Chondrocyte (in vitro differentiated cells): Measurements from ENCODE around the gene ABCA13. TPM values are rescaled to one million over a fixed set of nuclear protein-coding genes. Genes with fewer than 3 reads are reported as not detected.

Experiments used
- DNase-seq: peaks from one replicate; pipeline ENCODE4 v3.0.0; 2021; ENCODE audit warnings: mixed read lengths, low spot score
- H3K27ac Mint-ChIP-seq: one replicate; pipeline ENCODE4 v1.8.0; 2021; ENCODE audit warnings: mild to moderate bottlenecking, moderate library complexity, mixed read lengths; ENCODE audit not compliant: unreplicated experiment
- H3K27me3 Mint-ChIP-seq: 2 replicates; pipeline ENCODE4 v1.8.0; 2021; ENCODE audit warnings: low read depth, mixed read lengths
- H3K36me3 Mint-ChIP-seq: 2 replicates; pipeline ENCODE4 v1.8.0; 2021; ENCODE audit warnings: low read depth, mixed read lengths
- H3K4me1 Mint-ChIP-seq: 2 replicates; pipeline ENCODE4 v1.8.0; 2021; ENCODE audit warnings: low read depth, mild to moderate bottlenecking, mixed read lengths
- H3K4me3 Mint-ChIP-seq: one replicate; pipeline ENCODE4 v1.8.0; 2021; ENCODE audit warnings: mild to moderate bottlenecking, moderate library complexity, mixed read lengths; ENCODE audit not compliant: unreplicated experiment
- H3K9me3 Mint-ChIP-seq: 2 replicates; pipeline ENCODE4 v1.8.0; 2021; ENCODE audit warnings: low read depth, mixed read lengths
- total RNA-seq: library from RNA; stranded (reverse); gene quantifications from 3 replicates; pipeline ENCODE4 v1.2.1, GENCODE V29; 2021
- TF ChIP-seq, protein P1 (sequence below): fragments of 200-600 bp; sonication (generic); IDR thresholded peaks from 2 replicates; pipeline ENCODE4 v1.5.0; 2021; ENCODE audit warnings: antibody characterized with exemption, mild to moderate bottlenecking, moderate library complexity

The ABCA13 gene
- total RNA-seq, 1 donor from 2014 or later: 0.07 TPM

DNA sequence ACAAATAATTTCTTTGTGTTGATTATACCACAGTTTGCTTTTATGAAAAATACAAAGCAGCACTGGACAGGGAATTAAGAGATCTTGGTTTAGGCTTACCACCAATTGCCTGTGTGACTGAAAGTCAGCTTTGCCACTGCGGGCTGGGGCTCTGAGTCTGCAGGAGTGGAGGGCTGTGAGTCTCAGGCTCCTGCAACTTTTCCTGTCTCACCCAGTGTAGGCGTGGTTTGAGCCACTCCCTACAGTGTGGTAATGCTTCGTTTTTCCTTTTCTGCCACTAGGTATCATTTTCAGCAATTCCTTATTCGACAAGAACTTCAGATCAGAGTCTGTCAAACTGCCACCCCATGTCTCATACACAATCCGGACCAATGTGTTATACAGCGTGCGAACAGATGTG is 180.6 kb downstream of the ABCA13 start:
- peaks cover 20% of the 10 kb centered on the region for H3K27me3 Mint-ChIP-seq
- H3K4me3 Mint-ChIP-seq: no peak overlapping the region
- no peaks in the 10 kb centered on the region for H3K9me3 Mint-ChIP-seq
- no peak overlapping the region for H3K27ac Mint-ChIP-seq
- TF ChIP-seq, protein P1, sequence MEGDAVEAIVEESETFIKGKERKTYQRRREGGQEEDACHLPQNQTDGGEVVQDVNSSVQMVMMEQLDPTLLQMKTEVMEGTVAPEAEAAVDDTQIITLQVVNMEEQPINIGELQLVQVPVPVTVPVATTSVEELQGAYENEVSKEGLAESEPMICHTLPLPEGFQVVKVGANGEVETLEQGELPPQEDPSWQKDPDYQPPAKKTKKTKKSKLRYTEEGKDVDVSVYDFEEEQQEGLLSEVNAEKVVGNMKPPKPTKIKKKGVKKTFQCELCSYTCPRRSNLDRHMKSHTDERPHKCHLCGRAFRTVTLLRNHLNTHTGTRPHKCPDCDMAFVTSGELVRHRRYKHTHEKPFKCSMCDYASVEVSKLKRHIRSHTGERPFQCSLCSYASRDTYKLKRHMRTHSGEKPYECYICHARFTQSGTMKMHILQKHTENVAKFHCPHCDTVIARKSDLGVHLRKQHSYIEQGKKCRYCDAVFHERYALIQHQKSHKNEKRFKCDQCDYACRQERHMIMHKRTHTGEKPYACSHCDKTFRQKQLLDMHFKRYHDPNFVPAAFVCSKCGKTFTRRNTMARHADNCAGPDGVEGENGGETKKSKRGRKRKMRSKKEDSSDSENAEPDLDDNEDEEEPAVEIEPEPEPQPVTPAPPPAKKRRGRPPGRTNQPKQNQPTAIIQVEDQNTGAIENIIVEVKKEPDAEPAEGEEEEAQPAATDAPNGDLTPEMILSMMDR: no peak
- H3K4me1 Mint-ChIP-seq: no peaks in the 10 kb centered on the region
- H3K36me3 Mint-ChIP-seq: no peaks in the 10 kb centered on the region
- no peak for DNase-seq

DNA sequence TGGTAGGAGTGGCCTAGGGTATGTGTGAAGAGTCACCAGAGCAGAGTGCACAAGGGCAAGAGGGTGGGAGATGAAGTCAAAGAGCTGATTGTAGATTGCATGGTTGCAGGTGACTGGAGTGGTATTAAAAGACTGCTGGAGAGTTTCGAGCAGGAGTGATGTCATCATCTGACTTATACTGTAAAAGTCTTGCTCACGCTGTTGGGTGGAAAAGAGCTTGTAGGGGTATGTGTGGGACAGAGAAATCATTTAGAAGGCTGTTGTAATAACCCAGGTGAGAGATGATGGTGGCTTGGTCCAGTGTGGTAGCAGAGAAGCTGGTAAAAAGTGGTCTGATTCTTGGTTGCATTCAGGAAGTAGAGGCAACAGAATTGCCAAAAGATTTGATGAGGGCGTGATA is 184.1 kb downstream of the ABCA13 start:
- Mint-ChIP-seq H3K9me3 (no peaks in the 10 kb centered on the region), H3K4me3 (no peak overlapping the region), H3K4me1 (no peaks in the 10 kb centered on the region), H3K27me3 (peaks cover 15% of the 10 kb centered on the region), H3K27ac (no peak overlapping the region), H3K36me3 (no peaks in the 10 kb centered on the region)
- DNase-seq: no peak
- TF ChIP-seq, protein P1: no peak

DNA sequence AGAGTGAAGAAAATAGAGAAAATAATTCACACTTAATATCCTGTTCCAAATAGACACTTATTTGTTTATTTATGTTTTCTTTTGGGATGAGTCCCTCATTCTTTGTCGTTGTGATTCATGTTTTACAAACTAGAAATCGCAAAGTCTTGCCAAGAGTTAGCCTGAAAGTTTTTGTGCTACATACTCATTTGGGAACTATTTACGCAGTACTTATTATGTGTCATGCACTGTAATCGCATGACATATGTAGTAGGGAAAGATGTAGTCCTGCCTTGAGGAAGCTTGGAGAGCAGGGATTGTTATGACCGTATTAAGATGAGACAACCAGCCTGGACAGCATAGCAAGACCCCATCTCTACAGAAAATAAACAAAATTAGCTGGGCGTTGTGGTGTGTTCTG is 189.3 kb downstream of the ABCA13 start:
- H3K9me3 Mint-ChIP-seq: no peaks in the 10 kb centered on the region
- DNase-seq: no peak
- H3K4me3 Mint-ChIP-seq: no peak overlapping the region

DNA sequence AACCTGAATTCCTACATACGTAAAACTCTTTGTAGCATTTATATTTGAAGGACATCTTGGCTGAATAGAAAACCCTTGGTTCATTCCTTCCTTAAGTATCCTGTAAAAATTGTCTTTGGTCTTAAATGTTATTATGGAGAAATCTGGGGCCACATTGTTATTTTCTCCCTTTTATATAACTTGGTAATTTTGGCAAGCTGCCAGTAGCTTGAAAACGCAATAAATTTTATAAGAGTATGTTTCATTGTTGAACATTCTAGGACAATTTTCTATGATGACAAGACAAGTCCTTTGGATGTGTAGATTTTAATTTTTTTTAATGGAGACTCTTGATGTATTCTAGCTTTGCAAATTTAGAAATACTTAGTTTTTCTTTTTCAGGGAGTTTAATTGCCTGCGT is 191.9 kb downstream of the ABCA13 start:
- Mint-ChIP-seq H3K36me3 (no peaks in the 10 kb centered on the region), H3K9me3 (no peaks in the 10 kb centered on the region), H3K27me3 (peaks cover 16% of the 10 kb centered on the region), H3K4me3 (no peak overlapping the region), H3K4me1 (no peaks in the 10 kb centered on the region), H3K27ac (no peak overlapping the region)
- TF ChIP-seq, protein P1: no peak
- DNase-seq: no peak

More for the DNA sequence above, 189.3 kb downstream of the ABCA13 start:
- no peaks in the 10 kb centered on the region for H3K36me3 Mint-ChIP-seq
- no peaks in the 10 kb centered on the region for H3K4me1 Mint-ChIP-seq
- TF ChIP-seq, protein P1: no peak
- peaks cover 19% of the 10 kb centered on the region for H3K27me3 Mint-ChIP-seq
- H3K27ac Mint-ChIP-seq: no peak overlapping the region

DNA sequence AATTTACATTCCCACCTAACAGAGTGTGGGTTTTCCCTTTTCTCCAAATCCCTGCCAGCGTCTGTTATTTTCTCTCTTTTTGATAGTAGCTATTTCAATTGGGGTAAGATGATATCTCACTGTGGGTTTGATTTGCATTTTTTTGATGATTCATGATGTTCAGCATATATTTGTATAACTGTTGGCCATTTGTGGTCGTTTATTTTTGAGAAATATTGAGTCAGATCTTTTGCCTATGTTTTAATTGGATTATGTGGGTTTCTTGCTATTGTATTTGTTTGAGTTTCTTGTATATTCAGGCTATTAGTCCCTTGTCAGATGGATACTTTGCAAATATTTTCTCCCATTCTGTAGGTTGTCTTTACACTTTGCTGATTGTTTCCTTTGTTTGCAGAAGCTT is 193.8 kb downstream of the ABCA13 start:
- DNase-seq: no peak
- Mint-ChIP-seq H3K36me3 (no peaks in the 10 kb centered on the region), H3K4me3 (no peak overlapping the region), H3K4me1 (no peaks in the 10 kb centered on the region), H3K9me3 (peaks cover 10% of the 10 kb centered on the region), H3K27ac (no peak overlapping the region), H3K27me3 (peaks cover 16% of the 10 kb centered on the region)
- TF ChIP-seq, protein P1: no peak
